Panc1 (cell line): ENCODE data around the gene C19orf25.

ENCODE experiments used
- CTCF ChIP-seq: fragments of 450-650 bp; IDR thresholded peaks from 2 replicates; pipeline ENCODE4 v1.5.1; 2017; ENCODE audit warnings: mild to moderate bottlenecking
- POLR2AphosphoS5 ChIP-seq: IDR thresholded peaks from 2 replicates; pipeline ENCODE4 v1.6.1; 2012; ENCODE audit warnings: mild to moderate bottlenecking, low read depth, low read length, moderate library complexity
- TF ChIP-seq, protein P1 (sequence below), 2 experiments: IDR thresholded peaks; 2 replicates each; pipeline ENCODE4 v1.6.1; 2011 to 2012; ENCODE audit warnings: low read depth in 2 of 2, control low read depth in 1 of 2, low read length in 1 of 2, mild to moderate bottlenecking in 1 of 2, moderate library complexity in 1 of 2; ENCODE audit not compliant: insufficient read depth in 1 of 2

- no peak for TF ChIP-seq CTCF
- TF ChIP-seq POLR2AphosphoS5: no peak
- TF ChIP-seq, protein P1, sequence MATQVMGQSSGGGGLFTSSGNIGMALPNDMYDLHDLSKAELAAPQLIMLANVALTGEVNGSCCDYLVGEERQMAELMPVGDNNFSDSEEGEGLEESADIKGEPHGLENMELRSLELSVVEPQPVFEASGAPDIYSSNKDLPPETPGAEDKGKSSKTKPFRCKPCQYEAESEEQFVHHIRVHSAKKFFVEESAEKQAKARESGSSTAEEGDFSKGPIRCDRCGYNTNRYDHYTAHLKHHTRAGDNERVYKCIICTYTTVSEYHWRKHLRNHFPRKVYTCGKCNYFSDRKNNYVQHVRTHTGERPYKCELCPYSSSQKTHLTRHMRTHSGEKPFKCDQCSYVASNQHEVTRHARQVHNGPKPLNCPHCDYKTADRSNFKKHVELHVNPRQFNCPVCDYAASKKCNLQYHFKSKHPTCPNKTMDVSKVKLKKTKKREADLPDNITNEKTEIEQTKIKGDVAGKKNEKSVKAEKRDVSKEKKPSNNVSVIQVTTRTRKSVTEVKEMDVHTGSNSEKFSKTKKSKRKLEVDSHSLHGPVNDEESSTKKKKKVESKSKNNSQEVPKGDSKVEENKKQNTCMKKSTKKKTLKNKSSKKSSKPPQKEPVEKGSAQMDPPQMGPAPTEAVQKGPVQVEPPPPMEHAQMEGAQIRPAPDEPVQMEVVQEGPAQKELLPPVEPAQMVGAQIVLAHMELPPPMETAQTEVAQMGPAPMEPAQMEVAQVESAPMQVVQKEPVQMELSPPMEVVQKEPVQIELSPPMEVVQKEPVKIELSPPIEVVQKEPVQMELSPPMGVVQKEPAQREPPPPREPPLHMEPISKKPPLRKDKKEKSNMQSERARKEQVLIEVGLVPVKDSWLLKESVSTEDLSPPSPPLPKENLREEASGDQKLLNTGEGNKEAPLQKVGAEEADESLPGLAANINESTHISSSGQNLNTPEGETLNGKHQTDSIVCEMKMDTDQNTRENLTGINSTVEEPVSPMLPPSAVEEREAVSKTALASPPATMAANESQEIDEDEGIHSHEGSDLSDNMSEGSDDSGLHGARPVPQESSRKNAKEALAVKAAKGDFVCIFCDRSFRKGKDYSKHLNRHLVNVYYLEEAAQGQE (IDR thresholded peaks at IDR 0.05; ENCODE audit: insufficient read depth in 1 of 2, low read depth in 2 of 2, low read length in 1 of 2): no peak
Measured at GRCh38 chr19:1426736-1427135, 52.3 kb downstream of the C19orf25 start.
